PFSK-1 (cell line): ENCODE data around the gene FBN1.

ENCODE experiments used
- FOXP2 ChIP-seq: optimal IDR thresholded peaks from 2 replicates; pipeline ENCODE3; 2011; ENCODE audit warnings: borderline replicate concordance, control low read depth, inconsistent platforms; ENCODE audit not compliant: insufficient read depth; ENCODE audit errors: extremely low read length, extremely low read depth
- POLR2AphosphoS5 ChIP-seq: IDR thresholded peaks from 2 replicates; pipeline ENCODE4 v1.6.1; 2012; ENCODE audit warnings: low read depth, mild to moderate bottlenecking, control low read depth, low read length, moderate library complexity
- REST ChIP-seq, 2 experiments: IDR thresholded peaks; 2 replicates each; pipeline versions ENCODE4 v1.6.1 to v1.8.0; 2011 to 2012; ENCODE audit warnings: low read depth in 2 of 2, low read length in 2 of 2, control low read depth in 1 of 2, inconsistent platforms in 1 of 2, mild to moderate bottlenecking in 1 of 2, moderate library complexity in 1 of 2; ENCODE audit not compliant: insufficient read depth in 1 of 2
- SIN3A ChIP-seq: IDR thresholded peaks from 2 replicates; pipeline ENCODE4 v1.6.1; 2012; ENCODE audit warnings: mild to moderate bottlenecking, low read length, moderate library complexity, borderline replicate concordance; ENCODE audit not compliant: insufficient read depth
- TAF1 ChIP-seq: IDR thresholded peaks from 2 replicates; pipeline ENCODE4 v1.6.1; 2012; ENCODE audit warnings: low read length, control low read depth, borderline replicate concordance; ENCODE audit not compliant: insufficient read depth

GRCh38 chr15:48388016-48388851 lies 257.3 kb downstream of the FBN1 start:
- TF ChIP-seq POLR2AphosphoS5: no peak
- no peak for TF ChIP-seq TAF1
- no peak for TF ChIP-seq REST (IDR thresholded peaks at IDR 0.05; ENCODE audit: insufficient read depth in 1 of 2, low read depth in 2 of 2, low read length in 2 of 2)
- no peak for TF ChIP-seq FOXP2
- TF ChIP-seq SIN3A: no peak
